NCI-H1694 (cell line): Measurements from ENCODE around the gene DCTN3.

ENCODE experiments used
- DNase-seq: peaks from one replicate; lab custom pipeline; 2025; lab: John Stamatoyannopoulos, UW

DCTN3 gene

DNA sequence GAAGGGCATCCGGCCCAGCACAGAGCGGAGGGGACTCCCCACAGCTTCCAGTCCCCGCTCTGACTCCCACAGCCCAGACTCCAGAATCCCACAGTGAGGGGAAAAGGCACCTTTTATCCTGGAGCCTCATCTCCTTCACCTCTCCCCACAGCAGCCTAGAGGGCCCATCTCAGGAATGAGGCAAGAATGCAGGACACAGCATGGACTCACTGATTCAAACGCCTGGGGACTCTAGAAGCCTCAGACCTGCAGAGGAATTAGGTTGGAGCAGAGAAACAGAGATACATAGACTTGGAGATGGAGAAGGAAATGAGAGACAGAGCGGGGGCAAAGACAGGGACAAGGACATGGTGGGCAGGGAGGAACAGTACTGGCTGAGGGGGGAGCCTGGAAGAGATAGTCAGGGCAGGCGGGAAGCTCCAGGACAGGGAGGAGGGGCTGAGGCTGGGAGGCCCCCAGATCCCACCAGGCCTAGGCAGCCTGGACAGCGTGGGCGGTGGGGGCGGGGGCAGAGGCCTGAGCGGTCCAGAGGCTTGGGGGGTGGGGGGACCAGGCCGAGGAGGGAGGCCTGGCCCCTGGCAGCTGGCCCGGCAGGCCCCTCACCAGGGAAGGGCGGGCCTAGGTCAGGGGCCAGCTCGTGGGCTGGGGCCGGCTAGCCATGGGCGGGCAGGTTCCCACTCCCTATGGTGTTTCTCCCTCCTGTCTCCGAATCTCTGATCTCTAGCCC, 46.5 kb downstream of the DCTN3 start:
- DNase-seq: no peak

DNA sequence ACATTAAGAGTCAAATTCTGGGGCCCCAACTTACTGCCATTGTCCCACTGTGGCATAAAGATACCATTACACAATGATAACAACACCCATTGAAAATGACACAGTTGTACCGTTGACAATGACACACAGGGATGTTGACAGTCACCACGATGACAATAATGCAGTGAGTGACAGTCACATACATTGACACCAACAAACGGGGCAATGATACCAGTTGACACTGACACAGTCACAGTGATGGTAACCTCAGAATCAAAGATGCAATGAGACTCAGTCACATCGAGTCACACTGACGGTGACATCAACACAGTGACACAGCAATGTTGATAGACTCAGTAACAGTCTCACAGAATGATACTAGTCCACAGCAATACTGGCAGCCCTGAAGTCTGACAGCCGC, 47.7 kb downstream of the DCTN3 start:
- DNase-seq: no peak

DNA sequence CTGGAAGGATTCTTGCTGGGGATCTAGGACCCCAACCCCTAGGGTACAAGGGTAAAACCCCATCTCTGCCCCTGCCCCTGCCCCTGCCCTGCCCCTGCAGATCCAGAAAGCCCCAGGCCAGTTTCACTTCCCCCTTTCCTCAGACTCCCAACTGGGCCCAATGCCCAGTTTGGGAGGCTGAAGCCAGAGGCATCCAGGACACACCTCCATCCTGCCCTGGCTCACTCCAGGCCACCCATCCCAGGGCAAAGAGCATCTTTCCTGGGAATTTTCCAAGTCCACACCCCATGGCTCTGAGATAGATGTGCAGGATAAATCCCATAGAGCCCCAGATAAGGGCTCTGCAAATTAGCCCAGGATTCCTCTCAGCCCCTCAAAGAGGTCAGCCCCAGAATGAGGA, 48.2 kb downstream of the DCTN3 start:
- no peak for DNase-seq

DNA sequence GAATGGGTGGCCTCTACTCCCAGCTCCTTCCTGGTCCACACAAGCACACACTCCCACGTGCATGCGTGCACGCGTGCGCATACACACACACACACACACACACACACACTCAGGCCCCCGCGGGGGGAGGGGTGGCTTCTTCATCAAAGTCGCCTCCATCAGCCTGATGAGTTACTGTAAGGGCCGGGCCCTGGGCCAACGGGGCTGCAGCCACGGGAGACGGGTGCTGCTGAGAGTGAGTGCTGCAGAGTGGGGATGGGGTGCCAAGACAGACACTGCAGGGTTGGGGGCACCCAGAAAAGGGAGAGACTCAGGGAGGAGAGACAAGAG, 48.8 kb downstream of the DCTN3 start:
- DNase-seq: no peak

DNA sequence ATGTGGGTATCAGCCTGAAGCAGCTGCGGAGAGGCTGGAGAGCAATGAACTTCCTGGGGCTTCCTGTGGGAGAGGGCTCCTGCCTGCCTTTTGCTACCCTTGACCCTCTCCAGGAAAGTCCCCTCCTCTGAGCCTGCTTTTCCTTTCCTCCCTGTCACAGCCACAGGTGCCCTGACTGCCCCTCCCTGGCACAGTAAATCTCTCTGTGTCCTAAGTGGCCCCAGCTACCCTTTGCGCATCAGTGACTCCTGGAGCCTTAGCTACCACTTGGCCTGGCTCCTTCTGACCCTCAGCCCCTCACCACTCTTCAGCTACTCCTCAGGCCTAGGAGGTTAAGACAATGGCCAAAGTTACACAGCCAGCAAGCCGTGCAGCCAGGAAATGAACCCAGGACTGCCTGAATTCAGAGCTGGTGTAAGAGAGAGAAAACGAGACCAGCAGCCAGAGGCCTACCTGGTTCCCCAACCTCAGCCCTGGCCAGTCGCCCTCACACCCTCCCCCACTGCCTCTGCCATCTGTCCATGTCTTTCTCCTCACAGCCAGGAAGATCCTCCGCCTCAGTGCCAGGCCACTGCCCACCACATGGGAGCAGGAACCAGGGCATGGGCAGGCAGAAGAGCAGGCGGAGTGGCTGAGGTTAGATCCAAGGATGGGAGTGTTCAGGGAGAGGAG, 49.4 kb downstream of the DCTN3 start:
- DNase-seq: no peak

DNA sequence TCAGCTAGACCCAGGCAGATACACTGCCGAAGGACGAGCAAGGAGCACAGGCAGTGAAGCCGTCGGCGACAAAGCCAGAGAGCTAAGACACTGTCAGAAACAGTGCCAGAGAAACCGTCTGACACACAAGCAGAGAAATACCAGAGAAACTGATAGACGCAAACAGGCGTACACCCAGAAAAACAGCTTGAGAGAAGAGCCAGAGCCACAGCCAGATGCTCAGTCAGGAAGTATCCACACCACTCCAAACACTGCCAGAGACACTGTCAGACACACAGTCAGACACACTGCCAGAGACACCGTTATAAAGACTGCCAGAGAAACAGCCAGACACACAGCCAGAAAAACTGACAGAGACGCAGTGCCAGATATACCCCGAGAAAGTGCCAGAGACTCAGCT, 49.9 kb downstream of the DCTN3 start:
- DNase-seq: peak; percentile 43

DNA sequence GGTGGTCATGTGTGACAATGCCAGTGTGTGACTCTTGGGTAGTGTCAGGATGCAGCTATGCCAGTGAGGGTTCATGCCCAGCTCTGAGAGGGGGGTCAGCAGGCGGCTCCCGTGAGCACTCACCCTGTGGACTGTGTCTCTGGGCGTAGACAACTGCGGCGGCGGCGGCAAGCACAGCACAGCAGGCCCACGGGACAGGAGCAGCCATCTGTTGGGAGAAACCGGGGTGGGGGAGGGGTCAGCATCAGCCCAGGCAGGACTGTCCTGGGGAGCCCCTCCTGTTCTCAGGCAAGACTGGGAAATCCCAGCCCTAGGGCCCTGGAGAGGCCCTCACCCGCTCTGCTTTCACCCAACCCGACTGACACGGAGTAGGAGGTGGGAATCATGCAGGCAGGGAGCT, 51.5 kb downstream of the DCTN3 start:
- DNase-seq: peak; percentile 22

DNA sequence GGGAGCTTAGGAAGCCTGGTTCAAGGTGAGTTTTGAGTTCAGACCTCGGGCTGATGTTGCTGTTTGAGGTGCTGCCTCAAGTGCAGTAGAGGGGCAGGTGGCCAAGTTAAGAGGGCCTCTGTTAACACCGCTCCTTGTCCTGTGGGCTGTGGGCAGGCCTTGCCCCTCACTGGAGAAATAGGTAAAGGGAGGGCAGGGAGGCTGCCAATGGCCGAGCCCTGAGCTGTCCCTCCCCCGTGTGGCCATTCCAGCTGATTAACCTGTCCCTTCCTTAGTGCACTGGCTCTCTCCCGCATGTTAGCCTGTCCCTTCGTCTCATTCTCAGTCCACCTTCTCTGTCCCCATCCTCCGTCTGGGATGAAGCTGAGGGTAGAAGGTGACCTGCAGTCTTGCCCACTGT, 52.2 kb downstream of the DCTN3 start:
- no peak for DNase-seq

DNA sequence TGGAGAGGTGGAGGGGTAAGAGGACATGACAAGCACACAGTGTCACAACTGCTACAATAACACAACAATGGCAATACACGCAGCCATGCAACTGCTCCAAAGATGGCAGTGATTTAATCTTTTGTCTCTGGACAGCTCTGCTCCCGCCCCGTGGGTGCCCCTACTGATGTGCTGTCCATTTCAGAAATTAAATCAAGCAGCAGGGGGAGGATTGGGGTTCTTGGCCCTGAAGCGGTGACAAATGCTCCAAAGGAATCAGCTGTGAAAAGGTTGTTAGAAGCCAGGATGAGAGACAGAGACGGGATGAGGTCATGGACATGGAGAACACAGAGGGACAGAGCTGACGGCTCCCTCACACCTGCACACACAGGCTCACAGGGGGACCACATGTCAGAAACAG, 53.3 kb downstream of the DCTN3 start:
- no peak for DNase-seq

DNA sequence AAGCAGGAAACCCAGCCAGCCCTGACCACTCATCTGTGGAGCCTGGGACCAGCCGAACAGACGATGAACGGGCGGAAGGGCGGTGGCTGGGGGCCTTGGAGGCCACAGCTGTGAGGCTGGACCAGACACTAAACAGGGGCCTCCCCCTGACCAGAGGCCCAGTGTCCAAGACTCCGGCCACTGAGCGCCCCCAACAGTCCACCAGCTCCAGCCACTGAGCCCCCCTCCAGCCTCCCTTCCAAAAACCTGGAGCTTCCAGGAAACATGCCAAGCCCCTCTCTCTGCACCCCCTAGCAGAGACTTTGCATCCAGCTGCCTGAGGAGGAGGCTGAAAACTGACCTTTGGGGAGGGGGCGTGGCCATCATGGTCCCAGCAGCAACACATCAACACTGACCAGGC, 54.0 kb downstream of the DCTN3 start:
- DNase-seq: no peak

DNA sequence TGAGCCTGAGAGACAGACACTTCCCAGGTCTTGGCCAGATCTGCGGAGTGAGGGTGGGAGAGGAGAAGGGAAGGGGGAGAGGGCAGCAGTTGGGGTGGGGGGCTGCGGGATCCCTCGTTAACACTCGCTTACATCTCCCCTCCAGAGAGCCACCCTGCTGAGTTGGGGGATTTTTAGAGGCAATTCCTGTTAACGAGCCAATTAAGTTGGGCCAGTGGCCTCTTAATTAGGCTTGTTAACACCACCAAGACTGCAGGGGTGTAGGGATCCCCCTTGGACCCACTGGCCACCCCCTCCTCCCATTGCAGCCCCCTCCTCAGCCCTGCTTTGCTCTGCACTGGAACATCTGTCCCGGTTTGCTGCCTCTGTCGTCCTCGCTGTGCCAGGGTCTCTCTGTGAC, 54.4 kb downstream of the DCTN3 start:
- DNase-seq: no peak

DNA sequence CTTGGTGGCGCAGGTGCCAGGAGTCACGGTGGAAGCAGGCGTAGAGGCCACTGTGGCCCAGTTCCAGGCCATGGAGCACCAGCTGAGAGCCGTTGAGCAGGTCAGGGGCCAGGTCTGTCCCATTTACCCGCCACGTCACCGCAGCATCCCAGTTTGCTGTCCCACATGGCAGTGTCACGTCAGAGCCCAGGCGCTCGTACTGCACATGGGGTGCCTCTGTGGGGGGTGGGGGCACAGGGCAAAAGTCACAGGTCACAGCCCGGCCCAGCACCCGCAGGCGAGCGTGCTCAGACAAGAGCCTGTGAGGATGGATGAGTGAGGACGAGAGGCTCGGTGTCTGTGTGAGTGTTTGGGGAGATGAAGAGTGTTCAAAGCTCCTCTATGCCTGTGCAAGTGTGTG, 55.7 kb downstream of the DCTN3 start:
- no peak for DNase-seq
